Liver (tissue), 9 donors: ENCODE results near the gene ABLIM2. TPM values are rescaled to one million over a fixed set of nuclear protein-coding genes. Genes with fewer than 3 reads are reported as not detected.

Source experiments
- DNase-seq: peaks from one replicate; pipeline ENCODE4 v3.0.0-alpha.2; 2017; ENCODE audit warnings: low spot score
- H3K27ac ChIP-seq, 2 donors: one replicate each; pipeline ENCODE4 v1.7.0; 2013; ENCODE audit warnings: inconsistent platforms in 2 of 2, low read length in 2 of 2, control low read depth in 1 of 2, low read depth in 1 of 2, mild to moderate bottlenecking in 1 of 2
- H3K27me3 ChIP-seq, 4 donors: one replicate each; pipeline versions ENCODE4 v1.6.1 to v1.7.0; 2013; ENCODE audit warnings: low read length in 3 of 4, inconsistent platforms in 1 of 4, mild to moderate bottlenecking in 1 of 4, moderate library complexity in 1 of 4; ENCODE audit not compliant: control insufficient read depth in 4 of 4, insufficient read depth in 4 of 4
- H3K36me3 ChIP-seq, 4 donors: one replicate each; pipeline versions ENCODE4 v1.6.1 to v1.7.0; 2013; ENCODE audit warnings: low read length in 3 of 4, mild to moderate bottlenecking in 3 of 4, low read depth in 1 of 4, moderate library complexity in 1 of 4; ENCODE audit not compliant: control insufficient read depth in 4 of 4, insufficient read depth in 3 of 4
- H3K4me1 ChIP-seq, 4 donors: one replicate each; pipeline versions ENCODE4 v1.6.1 to v1.7.0; 2013; ENCODE audit warnings: low read length in 3 of 4, mild to moderate bottlenecking in 3 of 4, moderate library complexity in 1 of 4; ENCODE audit not compliant: control insufficient read depth in 4 of 4, insufficient read depth in 4 of 4
- H3K4me3 ChIP-seq, 3 donors: one replicate each; pipeline versions ENCODE4 v1.6.1 to v1.7.0; 2013; ENCODE audit warnings: low read length in 3 of 3, control low read depth in 1 of 3, low read depth in 1 of 3, mild to moderate bottlenecking in 1 of 3
- H3K9ac ChIP-seq, 2 donors: one replicate each; pipeline ENCODE4 v1.7.0; 2013; ENCODE audit warnings: low read length in 2 of 2, mild to moderate bottlenecking in 2 of 2, moderate library complexity in 2 of 2, control low read depth in 1 of 2, low read depth in 1 of 2
- H3K9me3 ChIP-seq, 4 donors: one replicate each; pipeline versions ENCODE4 v1.6.1 to v1.7.0; 2013; ENCODE audit warnings: low read length in 3 of 4; ENCODE audit not compliant: control insufficient read depth in 4 of 4
- ATF3 ChIP-seq: IDR thresholded peaks from 2 replicates; pipeline ENCODE4 v1.6.1; 2016; ENCODE audit warnings: antibody characterized with exemption
- CTCF ChIP-seq: fragments of 150-350 bp; IDR thresholded peaks from 2 replicates; pipeline ENCODE4 v1.5.1; 2017; ENCODE audit warnings: improper control_type of control experiment, low read depth, low read length; ENCODE audit not compliant: missing input control
- EGR1 ChIP-seq, 2 donors: IDR thresholded peaks; 2 replicates each; pipeline ENCODE4 v1.6.1; 2016 to 2018; ENCODE audit warnings: antibody characterized with exemption in 2 of 2, low read depth in 2 of 2
- FOXA1 ChIP-seq: IDR thresholded peaks from 2 replicates; pipeline ENCODE4 v1.6.1; 2016; ENCODE audit warnings: antibody characterized with exemption
- FOXA2 ChIP-seq: IDR thresholded peaks from 2 replicates; pipeline ENCODE4 v1.6.1; 2016; ENCODE audit warnings: antibody characterized with exemption
- GABPA ChIP-seq, 2 donors: IDR thresholded peaks in 1 of 2; conservative IDR thresholded peaks in 1 of 2; 2 replicates each; pipeline ENCODE4 v1.6.1; 2016; ENCODE audit warnings: antibody characterized with exemption in 2 of 2, mild to moderate bottlenecking in 1 of 2, moderate library complexity in 1 of 2
- HNF4A ChIP-seq, 2 donors: conservative IDR thresholded peaks; 2 replicates each; pipeline ENCODE4 v1.6.1; 2016; ENCODE audit warnings: antibody characterized with exemption in 2 of 2, mild to moderate bottlenecking in 2 of 2
- JUND ChIP-seq, 2 donors: IDR thresholded peaks; 2 replicates each; pipeline ENCODE4 v1.6.1; 2016; ENCODE audit warnings: antibody characterized with exemption in 2 of 2
- MAX ChIP-seq: IDR thresholded peaks from 2 replicates; pipeline ENCODE4 v1.6.1; 2016; ENCODE audit warnings: antibody characterized with exemption
- NR2F2 ChIP-seq: IDR thresholded peaks from 2 replicates; pipeline ENCODE4 v1.6.1; 2016; ENCODE audit warnings: antibody characterized with exemption
- RAD21 ChIP-seq, 2 donors: IDR thresholded peaks; 2 replicates each; pipeline ENCODE4 v1.6.1; 2016; ENCODE audit warnings: antibody characterized with exemption in 2 of 2, mild to moderate bottlenecking in 2 of 2
- REST ChIP-seq: IDR thresholded peaks from 2 replicates; pipeline ENCODE4 v1.6.1; 2016; ENCODE audit warnings: antibody characterized with exemption, mild to moderate bottlenecking
- SP1 ChIP-seq: IDR thresholded peaks from 2 replicates; pipeline ENCODE4 v1.6.1; 2018; ENCODE audit warnings: antibody characterized with exemption, mild to moderate bottlenecking
- TAF1 ChIP-seq: conservative IDR thresholded peaks from 2 replicates; pipeline ENCODE4 v1.6.1; 2016; ENCODE audit warnings: antibody characterized with exemption, mild to moderate bottlenecking
- YY1 ChIP-seq: IDR thresholded peaks from 2 replicates; pipeline ENCODE4 v1.6.1; 2016; ENCODE audit warnings: antibody characterized with exemption, mild to moderate bottlenecking
- ZBTB33 ChIP-seq: IDR thresholded peaks from 2 replicates; pipeline ENCODE4 v1.6.1; 2016; ENCODE audit warnings: antibody characterized with exemption
- WGBS: extraction: QIAGEN DNeasy Blood & Tissue Kit; methylation state at CpG from one replicate; pipeline ENCODE4 v1.1.7; 2013; 5-methylcytosine and 5-hydroxymethylcytosine counted together
- polyA plus RNA-seq, 2 donors: library from polyadenylated mRNA; stranded (reverse) in 1 of 2; unstranded in 1 of 2; fragments of 200-250 nt in 1 of 2; fragments of >200 nt in 1 of 2; fragmentation: Nextera tagmentation in 1 of 2; extraction: Ambion mirVana in 1 of 2; gene quantifications; one replicate each; pipeline versions ENCODE4 v1.2.1 to v1.2.3, GENCODE V29; 2013 to 2015
- total RNA-seq, 2 donors: library from RNA; depleted of rRNA; stranded (reverse); fragments of >200 nt; gene quantifications; one replicate each; pipeline ENCODE4 v1.2.3, GENCODE V29; 2014
- donor health status: healthy.
- donor health status: healthy.
- donor health status: healthy.
- donor health status: healthy.
- donor health status: healthy.

ABLIM2 gene
- total and polyA plus RNA-seq, 4 donors: 0.75 to 2.5 (median 0.93) TPM

GRCh38 chr4:7971159-7971631 is 187.4 kb downstream of the ABLIM2 start:
- TF ChIP-seq TAF1: no peak
- TF ChIP-seq ATF3: no peak
- TF ChIP-seq RAD21 (IDR thresholded peaks at IDR 0.05): no peak
- TF ChIP-seq EGR1 (IDR thresholded peaks at IDR 0.05; ENCODE audit: low read depth in 2 of 2): no peak
- no peak for TF ChIP-seq MAX
- no peak for TF ChIP-seq SP1
- TF ChIP-seq FOXA2: no peak
- TF ChIP-seq HNF4A (conservative IDR thresholded peaks at IDR 0.05): no peak
- TF ChIP-seq FOXA1: no peak
- no peak for TF ChIP-seq JUND (IDR thresholded peaks at IDR 0.05)
- TF ChIP-seq ZBTB33: no peak
- TF ChIP-seq GABPA (IDR thresholded peaks at IDR 0.05 in 1 of 2, conservative IDR thresholded peaks at IDR 0.05 in 1 of 2): no peak
- no peak for TF ChIP-seq NR2F2
- no peak for TF ChIP-seq REST
- no peak for TF ChIP-seq CTCF
- no peak for TF ChIP-seq YY1
- 66% methylated on average over 2 of the region's 2 CpGs for WGBS
- H3K36me3 ChIP-seq: no peaks in the 10 kb centered on the region
- no peaks in the 10 kb centered on the region for H3K9me3 ChIP-seq
- H3K4me1 ChIP-seq: peaks cover 0 to 5% (median 1%) of the 10 kb centered on the region in 4 donors
- no peaks in the 10 kb centered on the region for H3K27me3 ChIP-seq
- H3K9ac ChIP-seq: no peak overlapping the region
- no peak overlapping the region for H3K4me3 ChIP-seq
- peak overlapping the region in 1 of 2 donors; percentile 52 for H3K27ac ChIP-seq
- DNase-seq: no peak
